Measurements from ENCODE around the gene FCER2.
"Not testable (repeated sequence)": the region's sequence is repeated elsewhere in the genome, so short reads cannot be mapped to it uniquely, and the experiment has no call there.

FCER2 gene

GRCh38 chr19:7644550-7644877 lies 57.4 kb downstream of the FCER2 start:
- TF ChIP-seq CTCF (IDR thresholded peaks at IDR 0.05; ENCODE audit: insufficient read depth, low read depth, low read length, missing control alignments) = no peak
- H3K4me3 ChIP-seq (ENCODE audit: low read depth, low read length) = no peak overlapping the region
- no peak for DNase-seq (ENCODE audit: low read depth)

DNA sequence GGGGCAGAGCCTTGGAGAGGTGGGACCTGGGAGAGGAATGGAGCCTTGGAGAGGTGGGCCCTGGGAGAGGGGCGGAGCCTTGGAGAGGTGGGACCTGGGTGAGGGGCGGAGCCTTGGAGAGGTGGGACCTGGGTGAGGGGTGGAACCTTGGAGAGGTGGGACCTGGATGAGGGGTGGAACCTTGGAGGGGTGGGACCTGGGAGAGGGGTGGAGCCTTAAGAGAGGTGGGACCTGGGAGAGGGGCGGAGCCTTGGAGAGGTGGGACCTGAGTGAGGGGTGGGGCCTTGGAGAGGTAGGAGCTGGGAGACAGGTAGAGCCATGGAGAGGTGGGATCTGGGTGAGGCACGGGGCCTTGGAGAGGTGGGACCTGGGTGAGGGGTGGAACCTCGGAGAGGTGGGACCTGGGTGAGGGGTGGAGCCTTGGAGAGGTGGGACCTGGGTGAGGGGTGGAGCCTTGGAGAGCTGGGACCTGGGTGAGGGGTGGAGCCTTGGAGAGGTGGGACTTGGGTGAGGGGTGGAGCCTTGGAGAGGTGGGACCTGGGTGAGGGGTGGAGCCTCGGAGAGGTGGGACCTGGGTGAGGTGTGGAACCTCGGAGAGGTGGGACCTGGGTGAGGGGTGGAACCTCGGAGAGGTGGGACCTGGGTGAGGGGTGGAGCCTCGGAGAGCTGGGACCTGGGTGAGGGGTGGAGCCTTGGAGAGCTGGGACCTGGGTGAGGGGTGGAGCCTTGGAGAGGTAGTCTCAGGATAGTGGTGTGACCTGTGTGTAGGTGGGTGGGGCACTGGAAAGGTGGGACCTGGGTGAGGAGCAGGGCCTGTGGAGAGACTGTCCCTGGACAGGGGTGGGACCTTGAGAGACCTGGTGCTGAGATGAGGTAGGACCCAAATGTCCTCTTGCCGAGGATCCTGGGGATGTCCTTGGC lies 58.0 kb downstream of the FCER2 start:
- H3K4me3 ChIP-seq (ENCODE audit: low read depth, low read length) = not testable (repeated sequence)
- DNase-seq (ENCODE audit: low read depth) = peak; percentile 70

DNA sequence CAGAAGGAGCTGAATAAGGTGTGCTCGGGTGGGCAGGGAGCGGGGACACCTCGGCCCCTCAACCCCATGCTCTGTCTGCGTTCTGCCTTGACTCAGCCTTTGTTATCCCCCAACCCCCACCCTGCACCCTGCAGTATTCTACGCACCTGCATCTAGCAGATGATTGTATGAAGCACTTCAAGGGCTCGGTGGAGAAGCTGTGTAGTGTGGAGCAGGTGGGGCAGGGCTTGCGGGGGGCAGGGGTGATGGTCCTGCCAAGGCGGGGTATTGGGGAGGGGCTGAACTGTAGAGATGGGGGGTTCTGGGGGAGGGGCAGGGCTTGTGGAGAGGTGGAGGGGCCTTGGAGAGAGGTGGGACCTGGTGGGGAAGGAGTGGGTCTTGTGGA lies 58.9 kb downstream of the FCER2 start:
- no peak for DNase-seq (ENCODE audit: low read depth)
- TF ChIP-seq CTCF (IDR thresholded peaks at IDR 0.05; ENCODE audit: insufficient read depth, low read depth, low read length, missing control alignments) = no peak

GRCh38 chr19:7642295-7643030 lies 59.5 kb downstream of the FCER2 start:
- no peak overlapping the region for H3K4me3 ChIP-seq (ENCODE audit: low read depth, low read length)
- DNase-seq (ENCODE audit: low read depth) = no peak
- TF ChIP-seq CTCF (IDR thresholded peaks at IDR 0.05; ENCODE audit: insufficient read depth, low read depth, low read length, missing control alignments) = no peak

More for the DNA sequence above, 58.9 kb downstream of the FCER2 start:
- no peak overlapping the region for H3K4me3 ChIP-seq (ENCODE audit: low read depth, low read length)

- no peak for TF ChIP-seq CTCF (IDR thresholded peaks at IDR 0.05; ENCODE audit: insufficient read depth, low read depth, low read length, missing control alignments)
- H3K4me3 ChIP-seq (ENCODE audit: low read depth, low read length) = no peak overlapping the region
- DNase-seq (ENCODE audit: low read depth) = no peak
These were observed 60.3 kb downstream of the FCER2 start for GRCh38 chr19:7641290-7642276.

- TF ChIP-seq CTCF (IDR thresholded peaks at IDR 0.05; ENCODE audit: insufficient read depth, low read depth, low read length, missing control alignments) = no peak
- DNase-seq (ENCODE audit: low read depth) = no peak
- no peak overlapping the region for H3K4me3 ChIP-seq (ENCODE audit: low read depth, low read length)
These were observed 61.1 kb downstream of the FCER2 start for GRCh38 chr19:7640803-7641202.

All from GM12865 (cell line).